Measurements from ENCODE around the gene GHRH. TPM values are rescaled to one million over a fixed set of nuclear protein-coding genes. Genes with fewer than 3 reads are reported as not detected.

The GHRH gene
- total and polyA plus RNA-seq, 4 donors = not detected

DNA sequence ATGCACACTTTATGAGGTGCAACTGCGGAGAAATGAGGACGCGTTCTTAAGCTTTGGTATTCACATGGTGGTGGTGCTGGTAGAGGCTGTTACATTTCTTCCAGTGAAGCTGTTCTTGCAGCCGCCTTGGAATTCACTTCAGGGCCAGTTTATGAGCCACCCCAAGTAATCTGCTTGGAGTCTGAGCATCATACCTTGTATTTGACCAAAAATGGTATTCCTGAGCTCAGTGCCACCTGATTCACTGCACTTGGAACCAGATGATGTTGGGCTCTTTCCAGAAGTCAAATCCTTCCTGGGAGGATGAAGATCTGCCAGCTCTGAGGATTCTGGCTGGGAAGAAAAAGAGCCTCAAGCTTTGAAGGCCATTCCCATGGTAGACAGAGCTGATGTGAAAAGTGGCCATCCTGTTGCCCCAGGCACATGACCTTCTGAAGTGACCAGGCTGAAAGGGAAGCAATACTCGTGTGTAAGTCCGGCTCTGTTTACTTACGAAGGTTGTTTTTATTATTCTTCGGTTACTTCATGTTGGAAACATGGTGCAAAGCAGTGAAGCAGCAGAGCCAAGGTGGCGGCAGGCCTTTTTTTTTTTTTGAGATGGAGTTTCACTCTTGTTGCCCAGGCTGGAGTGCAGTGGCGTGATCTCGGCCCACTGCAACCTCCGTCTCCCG lies 35.6 kb upstream of the GHRH start (continued):
- TF ChIP-seq, protein P1, sequence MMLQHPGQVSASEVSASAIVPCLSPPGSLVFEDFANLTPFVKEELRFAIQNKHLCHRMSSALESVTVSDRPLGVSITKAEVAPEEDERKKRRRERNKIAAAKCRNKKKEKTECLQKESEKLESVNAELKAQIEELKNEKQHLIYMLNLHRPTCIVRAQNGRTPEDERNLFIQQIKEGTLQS (IDR thresholded peaks at IDR 0.05) = no peak
- TF ChIP-seq HNF4G (IDR thresholded peaks at IDR 0.05) (no peak), EGR1 (IDR thresholded peaks at IDR 0.05; ENCODE audit: low read depth in 2 of 2) (no peak), HNF4A (conservative IDR thresholded peaks at IDR 0.05) (no peak)

DNA sequence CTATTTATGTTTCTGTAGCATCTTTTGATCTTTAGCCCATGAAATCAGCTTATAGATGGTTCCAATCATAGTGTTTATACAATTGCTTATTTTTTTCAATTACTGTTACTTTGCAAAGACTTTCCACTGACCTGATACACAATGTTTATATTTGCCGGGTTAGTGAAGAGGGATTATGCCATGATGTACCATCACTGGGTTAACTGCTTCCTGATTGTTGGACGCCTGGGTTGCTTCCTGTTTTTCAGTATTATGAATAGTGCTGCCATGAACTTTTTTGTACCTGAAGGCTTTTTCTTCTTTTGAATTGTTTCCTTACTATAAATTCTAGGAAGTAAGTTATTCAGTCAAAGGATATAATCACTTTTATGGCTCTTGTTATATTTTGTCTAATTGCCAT lies 34.8 kb upstream of the GHRH start:
- H3K27ac ChIP-seq (ENCODE audit: low read depth in 1 of 2, low read length in 2 of 2) = no peak overlapping the region
- H3K9ac ChIP-seq (ENCODE audit: low read depth in 1 of 2, low read length in 2 of 2) = no peak overlapping the region
- no peak overlapping the region for H3K4me3 ChIP-seq (ENCODE audit: low read depth in 1 of 3, low read length in 3 of 3)
- 62% methylated on average over 2 of the region's 2 CpGs for WGBS
- TF ChIP-seq RAD21 (IDR thresholded peaks at IDR 0.05) (no peak), RXRA (IDR thresholded peaks at IDR 0.05) (no peak), FOXA1 (IDR thresholded peaks at IDR 0.05) (no peak), FOXA2 (IDR thresholded peaks at IDR 0.05) (no peak)
- TF ChIP-seq, protein P2, sequence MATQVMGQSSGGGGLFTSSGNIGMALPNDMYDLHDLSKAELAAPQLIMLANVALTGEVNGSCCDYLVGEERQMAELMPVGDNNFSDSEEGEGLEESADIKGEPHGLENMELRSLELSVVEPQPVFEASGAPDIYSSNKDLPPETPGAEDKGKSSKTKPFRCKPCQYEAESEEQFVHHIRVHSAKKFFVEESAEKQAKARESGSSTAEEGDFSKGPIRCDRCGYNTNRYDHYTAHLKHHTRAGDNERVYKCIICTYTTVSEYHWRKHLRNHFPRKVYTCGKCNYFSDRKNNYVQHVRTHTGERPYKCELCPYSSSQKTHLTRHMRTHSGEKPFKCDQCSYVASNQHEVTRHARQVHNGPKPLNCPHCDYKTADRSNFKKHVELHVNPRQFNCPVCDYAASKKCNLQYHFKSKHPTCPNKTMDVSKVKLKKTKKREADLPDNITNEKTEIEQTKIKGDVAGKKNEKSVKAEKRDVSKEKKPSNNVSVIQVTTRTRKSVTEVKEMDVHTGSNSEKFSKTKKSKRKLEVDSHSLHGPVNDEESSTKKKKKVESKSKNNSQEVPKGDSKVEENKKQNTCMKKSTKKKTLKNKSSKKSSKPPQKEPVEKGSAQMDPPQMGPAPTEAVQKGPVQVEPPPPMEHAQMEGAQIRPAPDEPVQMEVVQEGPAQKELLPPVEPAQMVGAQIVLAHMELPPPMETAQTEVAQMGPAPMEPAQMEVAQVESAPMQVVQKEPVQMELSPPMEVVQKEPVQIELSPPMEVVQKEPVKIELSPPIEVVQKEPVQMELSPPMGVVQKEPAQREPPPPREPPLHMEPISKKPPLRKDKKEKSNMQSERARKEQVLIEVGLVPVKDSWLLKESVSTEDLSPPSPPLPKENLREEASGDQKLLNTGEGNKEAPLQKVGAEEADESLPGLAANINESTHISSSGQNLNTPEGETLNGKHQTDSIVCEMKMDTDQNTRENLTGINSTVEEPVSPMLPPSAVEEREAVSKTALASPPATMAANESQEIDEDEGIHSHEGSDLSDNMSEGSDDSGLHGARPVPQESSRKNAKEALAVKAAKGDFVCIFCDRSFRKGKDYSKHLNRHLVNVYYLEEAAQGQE (IDR thresholded peaks at IDR 0.05) = no peak
- TF ChIP-seq, protein P1 (IDR thresholded peaks at IDR 0.05) = no peak
- H3K4me1 ChIP-seq (ENCODE audit: control insufficient read depth in 4 of 4, insufficient read depth in 4 of 4, low read length in 3 of 4) = peaks cover 0 to 2% (median 0%) of the 10 kb centered on the region in 4 donors
- DNase-seq (ENCODE audit: low spot score) = no peak
- peaks cover 3 to 8% (median 6%) of the 10 kb centered on the region in 4 donors for H3K36me3 ChIP-seq (ENCODE audit: control insufficient read depth in 4 of 4, insufficient read depth in 3 of 4, low read depth in 1 of 4, low read length in 3 of 4)
- no peaks in the 10 kb centered on the region for H3K9me3 ChIP-seq (ENCODE audit: control insufficient read depth in 4 of 4, low read length in 3 of 4)
- no peaks in the 10 kb centered on the region for H3K27me3 ChIP-seq (ENCODE audit: control insufficient read depth in 4 of 4, insufficient read depth in 4 of 4, low read length in 3 of 4)

DNA sequence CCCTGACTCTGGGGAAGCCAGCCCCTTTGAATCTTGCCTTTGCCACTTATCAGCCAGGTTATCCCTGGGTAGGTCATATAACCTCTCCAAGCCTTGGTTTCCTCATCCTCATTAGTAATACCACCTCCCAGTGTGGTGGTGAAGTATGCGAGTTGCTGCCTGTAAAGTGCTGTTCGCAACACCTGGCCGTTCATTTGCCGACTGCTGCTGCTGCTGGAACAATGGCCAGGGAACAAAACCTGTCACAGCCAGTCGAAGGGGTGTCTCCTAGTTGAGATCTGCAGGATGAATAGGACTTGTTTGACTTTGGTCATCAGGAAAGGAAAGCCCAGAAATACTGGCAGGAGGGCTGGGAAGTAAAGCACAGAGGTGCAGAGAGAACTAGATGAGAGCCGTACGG lies 34.0 kb upstream of the GHRH start:
- Histone ChIP-seq H3K4me1 (ENCODE audit: control insufficient read depth in 4 of 4, insufficient read depth in 4 of 4, low read length in 3 of 4) (peaks cover 0 to 5% (median 0%) of the 10 kb centered on the region in 4 donors), H3K9ac (ENCODE audit: low read depth in 1 of 2, low read length in 2 of 2) (no peak overlapping the region), H3K9me3 (ENCODE audit: control insufficient read depth in 4 of 4, low read length in 3 of 4) (no peaks in the 10 kb centered on the region), H3K4me3 (ENCODE audit: low read depth in 1 of 3, low read length in 3 of 3) (no peak overlapping the region), H3K36me3 (ENCODE audit: control insufficient read depth in 4 of 4, insufficient read depth in 3 of 4, low read depth in 1 of 4, low read length in 3 of 4) (peaks cover 0 to 5% (median 3%) of the 10 kb centered on the region in 4 donors), H3K27me3 (ENCODE audit: control insufficient read depth in 4 of 4, insufficient read depth in 4 of 4, low read length in 3 of 4) (no peaks in the 10 kb centered on the region), H3K27ac (ENCODE audit: low read depth in 1 of 2, low read length in 2 of 2) (no peak overlapping the region)
- DNase-seq (ENCODE audit: low spot score) = no peak
- TF ChIP-seq, protein P3, sequence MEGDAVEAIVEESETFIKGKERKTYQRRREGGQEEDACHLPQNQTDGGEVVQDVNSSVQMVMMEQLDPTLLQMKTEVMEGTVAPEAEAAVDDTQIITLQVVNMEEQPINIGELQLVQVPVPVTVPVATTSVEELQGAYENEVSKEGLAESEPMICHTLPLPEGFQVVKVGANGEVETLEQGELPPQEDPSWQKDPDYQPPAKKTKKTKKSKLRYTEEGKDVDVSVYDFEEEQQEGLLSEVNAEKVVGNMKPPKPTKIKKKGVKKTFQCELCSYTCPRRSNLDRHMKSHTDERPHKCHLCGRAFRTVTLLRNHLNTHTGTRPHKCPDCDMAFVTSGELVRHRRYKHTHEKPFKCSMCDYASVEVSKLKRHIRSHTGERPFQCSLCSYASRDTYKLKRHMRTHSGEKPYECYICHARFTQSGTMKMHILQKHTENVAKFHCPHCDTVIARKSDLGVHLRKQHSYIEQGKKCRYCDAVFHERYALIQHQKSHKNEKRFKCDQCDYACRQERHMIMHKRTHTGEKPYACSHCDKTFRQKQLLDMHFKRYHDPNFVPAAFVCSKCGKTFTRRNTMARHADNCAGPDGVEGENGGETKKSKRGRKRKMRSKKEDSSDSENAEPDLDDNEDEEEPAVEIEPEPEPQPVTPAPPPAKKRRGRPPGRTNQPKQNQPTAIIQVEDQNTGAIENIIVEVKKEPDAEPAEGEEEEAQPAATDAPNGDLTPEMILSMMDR (IDR thresholded peaks at IDR 0.05; ENCODE audit: low read depth, low read length, missing input control) = no peak
- TF ChIP-seq RXRA (IDR thresholded peaks at IDR 0.05) (no peak), FOXA1 (IDR thresholded peaks at IDR 0.05) (no peak), HNF4A (conservative IDR thresholded peaks at IDR 0.05) (no peak), FOXA2 (IDR thresholded peaks at IDR 0.05) (no peak), TAF1 (conservative IDR thresholded peaks at IDR 0.05) (no peak), GABPA (IDR thresholded peaks at IDR 0.05 in 1 of 2, conservative IDR thresholded peaks at IDR 0.05 in 1 of 2) (no peak), EGR1 (IDR thresholded peaks at IDR 0.05; ENCODE audit: low read depth in 2 of 2) (no peak), SP1 (IDR thresholded peaks at IDR 0.05) (no peak), JUND (IDR thresholded peaks at IDR 0.05) (no peak)
- TF ChIP-seq, protein P4, sequence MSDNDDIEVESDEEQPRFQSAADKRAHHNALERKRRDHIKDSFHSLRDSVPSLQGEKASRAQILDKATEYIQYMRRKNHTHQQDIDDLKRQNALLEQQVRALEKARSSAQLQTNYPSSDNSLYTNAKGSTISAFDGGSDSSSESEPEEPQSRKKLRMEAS (IDR thresholded peaks at IDR 0.05) = no peak
- TF ChIP-seq, protein P1 (IDR thresholded peaks at IDR 0.05) = no peak
- TF ChIP-seq, protein P5, sequence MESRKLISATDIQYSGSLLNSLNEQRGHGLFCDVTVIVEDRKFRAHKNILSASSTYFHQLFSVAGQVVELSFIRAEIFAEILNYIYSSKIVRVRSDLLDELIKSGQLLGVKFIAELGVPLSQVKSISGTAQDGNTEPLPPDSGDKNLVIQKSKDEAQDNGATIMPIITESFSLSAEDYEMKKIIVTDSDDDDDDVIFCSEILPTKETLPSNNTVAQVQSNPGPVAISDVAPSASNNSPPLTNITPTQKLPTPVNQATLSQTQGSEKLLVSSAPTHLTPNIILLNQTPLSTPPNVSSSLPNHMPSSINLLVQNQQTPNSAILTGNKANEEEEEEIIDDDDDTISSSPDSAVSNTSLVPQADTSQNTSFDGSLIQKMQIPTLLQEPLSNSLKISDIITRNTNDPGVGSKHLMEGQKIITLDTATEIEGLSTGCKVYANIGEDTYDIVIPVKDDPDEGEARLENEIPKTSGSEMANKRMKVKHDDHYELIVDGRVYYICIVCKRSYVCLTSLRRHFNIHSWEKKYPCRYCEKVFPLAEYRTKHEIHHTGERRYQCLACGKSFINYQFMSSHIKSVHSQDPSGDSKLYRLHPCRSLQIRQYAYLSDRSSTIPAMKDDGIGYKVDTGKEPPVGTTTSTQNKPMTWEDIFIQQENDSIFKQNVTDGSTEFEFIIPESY (IDR thresholded peaks at IDR 0.05) = no peak
- 85% methylated on average over 7 of the region's 7 CpGs for WGBS

Data from liver (tissue), 9 donors.